GM18505 (cell line): ENCODE results near the gene DLGAP5.

Experiments
- ATAC-seq: cut with Tn5 transposase; IDR thresholded peaks from one replicate; pipeline ENCODE4 v1.9.1; 2021; ENCODE audit not compliant: unreplicated experiment
- POLR2A ChIP-seq: IDR thresholded peaks from 4 replicates; pipeline ENCODE4 v1.6.1; 2011; ENCODE audit warnings: borderline replicate concordance; ENCODE audit not compliant: insufficient read depth, insufficient read length; ENCODE audit errors: extremely low read depth

DLGAP5 gene

DNA sequence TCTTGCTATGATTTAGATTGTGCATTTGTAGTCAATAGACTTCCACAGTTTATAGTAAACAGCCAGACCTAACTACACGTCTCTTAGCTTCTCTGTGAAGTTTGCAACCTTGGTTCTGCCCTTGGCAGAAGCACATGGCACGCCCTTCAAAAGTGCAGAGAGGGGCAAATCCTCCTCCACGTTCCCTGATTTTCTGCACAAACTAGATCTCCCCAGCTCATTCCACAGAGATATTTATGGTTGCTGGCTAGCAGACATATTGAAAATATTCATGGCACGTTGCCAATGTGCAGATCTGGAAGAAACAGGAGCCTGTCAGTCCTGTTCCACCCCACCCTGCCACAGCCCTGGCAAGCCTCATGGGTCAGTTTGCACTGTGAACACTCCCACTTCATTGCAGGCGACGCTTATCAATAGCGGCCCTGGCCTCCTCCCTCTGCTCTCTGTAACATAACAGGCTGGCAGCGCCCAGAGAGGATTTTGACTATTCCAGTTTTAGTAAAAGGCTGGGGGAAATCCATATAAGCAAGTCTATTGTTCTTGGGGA lies 68.9 kb downstream of the DLGAP5 start:
- no peak for ATAC-seq

DNA sequence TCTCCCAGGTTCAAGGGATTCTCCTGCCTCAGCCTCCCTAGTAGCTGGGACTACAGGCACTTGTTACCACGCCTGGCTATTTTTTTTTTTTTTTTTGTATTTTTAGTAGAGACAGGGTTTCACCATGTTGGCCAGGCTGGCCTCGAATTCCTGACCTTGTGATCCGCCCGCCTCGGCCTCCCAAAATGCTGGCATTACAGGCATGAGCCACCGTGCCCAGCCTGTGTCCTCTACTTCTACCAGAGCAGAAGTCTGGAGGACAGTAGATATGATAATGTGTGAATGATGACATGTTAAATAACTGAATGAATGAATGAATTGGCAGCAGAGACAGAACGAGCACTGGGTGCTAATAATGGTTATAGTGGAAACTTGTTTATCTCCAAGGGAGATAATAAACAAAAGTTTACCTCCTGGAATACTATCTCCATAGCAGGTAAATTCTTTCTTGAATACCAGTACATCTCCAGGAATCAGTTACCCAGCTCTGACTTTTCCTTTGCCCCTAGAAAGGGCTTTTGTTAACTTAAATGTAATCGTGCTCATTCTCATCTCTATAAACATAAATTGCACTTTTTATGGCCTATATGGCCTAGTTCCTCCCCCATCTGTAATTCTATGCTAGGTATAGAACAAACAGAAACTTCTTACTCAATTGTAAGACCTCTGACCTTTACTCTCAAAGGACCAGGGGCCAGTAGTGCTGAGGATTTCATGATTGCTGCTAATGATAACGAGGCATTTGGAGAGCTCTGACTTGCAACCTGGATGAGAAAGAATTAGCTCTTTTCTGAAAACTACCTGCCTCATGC lies 69.6 kb downstream of the DLGAP5 start:
- no peak for TF ChIP-seq POLR2A

More for the DNA sequence above, 68.9 kb downstream of the DLGAP5 start:
- TF ChIP-seq POLR2A, result no peak

DNA sequence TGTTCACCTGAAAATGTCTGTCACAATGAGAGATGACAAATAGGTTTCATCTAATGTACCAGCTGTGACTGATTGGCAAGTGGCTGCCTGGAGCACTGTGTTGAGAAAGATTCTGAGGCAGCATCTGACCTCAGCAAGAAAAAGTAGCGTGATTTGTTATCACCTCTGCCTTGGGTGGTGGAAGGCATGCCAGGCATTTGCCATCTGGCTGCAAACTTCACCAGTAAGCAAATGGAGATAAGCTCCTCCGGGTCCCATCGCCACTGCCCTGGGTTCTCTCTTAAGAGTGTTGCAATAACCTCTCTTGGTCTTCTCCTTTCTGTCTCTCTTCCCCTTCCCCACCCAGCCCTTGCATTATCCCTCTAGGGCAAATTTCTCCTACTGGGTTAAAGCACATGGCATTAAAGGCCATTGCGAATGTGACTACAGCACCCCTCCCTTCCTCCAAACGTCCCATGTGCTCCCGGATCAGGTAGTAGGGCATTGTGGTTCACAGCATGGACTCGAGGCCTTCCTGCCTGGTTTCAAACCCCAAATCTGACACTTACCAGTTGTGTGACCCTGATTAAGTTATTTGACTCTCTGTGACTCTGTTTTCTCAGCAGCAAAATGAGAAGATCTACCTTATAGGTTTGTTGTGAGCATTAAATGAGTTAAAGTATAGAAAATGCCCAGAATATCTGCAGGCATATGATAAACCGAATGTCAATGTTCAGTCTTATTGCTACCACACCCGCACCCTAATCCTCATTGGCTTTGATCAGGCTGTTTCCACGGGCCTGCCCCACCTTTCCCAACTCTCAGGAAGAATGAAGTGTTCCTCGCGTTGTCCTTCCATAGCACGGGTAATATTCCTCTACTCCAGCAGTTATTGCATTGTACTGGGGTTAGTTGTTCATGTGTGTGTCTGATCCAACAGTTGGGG lies 70.6 kb downstream of the DLGAP5 start:
- no peak for ATAC-seq

More for the DNA sequence above, 69.6 kb downstream of the DLGAP5 start:
- ATAC-seq, result no peak

DNA sequence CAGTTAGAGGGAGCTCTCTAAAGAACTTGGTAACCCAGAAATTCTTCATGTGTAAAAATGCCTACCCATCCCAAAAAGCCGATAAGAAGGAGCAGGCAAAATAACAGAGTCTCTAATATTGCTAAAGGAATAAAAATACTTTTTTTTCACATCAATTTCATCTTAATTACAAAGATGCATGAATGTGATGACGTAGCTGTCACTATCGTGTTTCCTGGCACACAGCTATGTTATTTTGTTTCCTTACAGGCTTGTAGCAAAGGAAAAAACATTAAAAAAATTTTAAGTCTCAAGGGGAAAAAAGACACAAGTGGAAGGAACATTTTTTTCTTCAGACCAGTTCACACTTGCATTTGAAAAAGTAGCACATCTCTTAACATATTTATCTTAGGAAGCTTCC lies 72.6 kb downstream of the DLGAP5 start:
- ATAC-seq, result no peak
- no peak for TF ChIP-seq POLR2A

More for the DNA sequence above, 70.6 kb downstream of the DLGAP5 start:
- TF ChIP-seq POLR2A, result no peak

DNA sequence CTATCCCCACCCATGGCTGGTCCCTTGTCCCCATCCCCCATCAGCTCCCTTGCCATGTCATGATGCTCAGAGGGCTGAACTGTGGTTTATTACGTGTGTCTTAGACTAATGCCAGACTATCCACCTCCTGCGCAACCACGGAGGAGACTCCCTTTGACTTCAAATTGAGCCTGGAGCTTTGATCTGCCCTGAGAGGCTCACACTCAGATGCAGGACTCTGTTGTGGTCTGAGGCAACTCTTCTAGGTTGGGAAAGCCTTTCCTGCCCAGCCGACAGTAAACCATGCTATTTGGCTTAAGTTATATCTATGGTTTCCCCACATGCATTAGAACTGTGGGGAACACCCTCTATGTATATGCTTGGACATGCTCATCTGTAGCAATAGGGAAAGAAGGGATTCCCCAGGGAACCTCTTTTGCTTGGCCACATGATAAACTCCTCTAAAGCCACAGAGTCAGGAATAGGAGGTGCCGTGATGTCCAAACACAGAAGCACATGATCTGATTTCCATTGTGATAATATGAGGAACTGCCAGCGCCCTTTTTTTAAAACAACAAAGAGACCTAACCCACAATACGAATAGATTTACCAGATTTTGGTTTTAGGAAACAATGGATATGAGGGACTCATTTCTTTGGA lies 73.5 kb downstream of the DLGAP5 start:
- no peak for TF ChIP-seq POLR2A
- no peak for ATAC-seq

DNA sequence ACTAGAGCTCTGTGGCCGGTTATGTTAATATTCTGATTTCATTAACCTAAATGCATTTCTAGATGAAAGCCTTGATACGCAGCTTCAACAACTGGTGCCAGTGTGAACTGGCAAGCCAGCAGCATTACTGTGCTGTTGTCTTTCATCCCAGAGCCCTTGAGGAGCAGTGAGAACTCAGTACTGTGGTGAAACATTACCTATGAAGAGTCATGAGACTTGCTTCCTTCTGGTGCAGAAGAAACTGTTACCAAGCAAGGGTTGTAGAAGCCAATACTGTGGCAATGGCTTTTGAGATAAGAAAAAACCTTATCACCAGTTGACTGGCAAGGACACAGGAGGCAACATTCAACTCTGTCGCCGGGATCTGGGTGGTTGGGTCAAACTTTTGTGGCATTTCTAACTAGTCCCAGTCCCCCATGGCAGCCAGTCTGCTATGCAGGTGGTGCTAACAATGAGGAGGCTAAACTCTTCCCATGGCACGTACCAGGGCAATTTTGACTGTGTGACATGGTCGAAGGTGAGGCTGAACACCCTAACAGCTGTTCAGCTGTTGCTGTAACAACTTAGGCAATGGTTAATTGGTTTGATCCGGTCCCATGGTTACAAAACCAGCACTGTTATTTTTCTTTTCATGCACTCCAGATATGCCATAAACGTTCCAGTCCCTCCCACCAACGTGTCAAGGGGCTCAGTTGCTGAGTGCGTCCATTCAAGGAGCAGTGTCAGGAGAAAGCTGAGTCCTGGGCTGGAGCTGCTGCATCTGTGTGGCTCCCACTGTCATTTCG lies 74.9 kb downstream of the DLGAP5 start:
- TF ChIP-seq POLR2A, result no peak
- ATAC-seq, result no peak

DNA sequence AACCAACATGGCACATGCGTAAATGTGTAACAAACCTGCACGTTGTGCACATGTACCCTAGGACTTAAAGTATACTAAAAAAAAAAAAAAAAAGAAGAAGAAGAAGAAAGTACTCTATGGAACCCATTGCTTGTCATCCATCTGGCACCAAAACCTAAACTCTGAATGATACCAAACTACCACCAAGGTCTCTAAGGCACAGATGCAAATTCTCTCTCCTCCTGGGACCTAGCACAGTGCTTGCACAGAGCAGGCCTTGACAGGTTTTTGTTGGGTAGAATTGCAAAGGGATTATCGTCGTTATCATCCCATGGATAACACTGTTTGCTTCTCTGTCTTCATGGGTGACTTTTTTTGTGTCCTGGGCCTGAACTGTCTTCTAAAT lies 75.5 kb downstream of the DLGAP5 start:
- ATAC-seq, result no peak
- no peak for TF ChIP-seq POLR2A

DNA sequence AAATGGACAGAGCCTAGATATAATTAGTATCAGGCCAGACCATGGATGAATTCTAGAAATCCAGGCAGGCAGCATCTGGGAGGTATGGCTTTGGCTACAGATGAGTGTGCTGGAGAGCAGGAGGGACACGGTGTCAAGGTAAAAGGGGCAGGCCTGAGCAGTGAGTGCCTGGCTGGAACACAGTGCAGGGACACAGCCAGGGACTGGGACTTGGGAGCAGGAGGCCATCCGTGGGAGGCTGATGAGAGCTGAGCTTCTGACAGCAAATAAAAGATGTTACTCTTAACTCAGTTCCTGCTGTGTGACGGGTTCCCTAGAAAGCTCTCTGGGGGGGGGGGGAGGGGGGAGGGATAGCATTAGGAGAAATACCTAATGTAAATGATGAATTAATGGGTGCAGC lies 75.9 kb downstream of the DLGAP5 start:
- no peak for TF ChIP-seq POLR2A
- no peak for ATAC-seq

DNA sequence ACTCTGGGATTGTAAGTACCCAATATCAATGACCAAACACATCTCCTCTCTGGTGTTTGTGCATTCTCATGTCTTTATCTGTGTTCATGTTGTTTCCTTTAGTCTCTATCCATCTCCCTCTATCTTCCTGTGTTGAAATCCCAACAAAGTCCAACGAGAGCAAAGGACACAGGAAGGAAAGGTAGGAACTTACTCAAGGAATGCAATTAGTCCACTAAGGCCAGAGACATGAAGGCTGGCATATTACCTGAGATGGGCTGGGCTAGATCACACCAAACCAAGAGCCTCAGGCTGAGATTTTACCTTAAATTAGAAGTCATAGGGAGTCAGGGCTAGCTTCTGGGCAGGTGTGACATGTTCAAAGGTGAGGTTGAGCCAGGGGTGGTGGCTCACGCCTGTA lies 76.7 kb downstream of the DLGAP5 start:
- no peak for ATAC-seq
- TF ChIP-seq POLR2A, result no peak

DNA sequence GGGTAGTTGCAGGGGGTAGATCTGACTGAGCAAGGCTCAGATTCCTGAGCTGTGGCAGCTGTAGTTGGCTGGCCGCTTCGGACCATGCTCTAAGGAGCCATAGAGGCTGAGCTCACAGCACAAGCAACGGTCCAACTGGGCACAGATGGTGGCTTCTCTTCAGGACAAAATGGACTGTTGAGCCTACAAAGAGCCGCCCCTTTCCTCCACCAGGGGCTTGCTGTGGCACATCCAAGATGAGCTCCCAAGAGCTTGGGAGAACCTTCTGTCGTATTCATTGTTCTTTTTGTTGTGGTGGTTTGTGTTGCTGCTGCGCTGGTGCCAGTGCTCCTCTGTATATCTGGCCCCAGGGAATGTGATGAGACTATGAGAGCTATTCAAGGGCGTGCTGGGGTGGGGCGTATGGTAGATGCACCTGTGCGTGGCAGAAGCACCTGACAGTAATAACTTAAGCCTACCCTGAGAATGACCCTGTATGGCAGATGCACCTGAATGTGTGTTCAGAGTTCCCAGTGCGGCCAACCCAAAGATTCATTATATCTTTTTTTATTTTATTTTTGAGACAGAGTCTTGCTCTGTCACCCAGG lies 80.2 kb downstream of the DLGAP5 start:
- ATAC-seq, result no peak
- TF ChIP-seq POLR2A, result no peak

DNA sequence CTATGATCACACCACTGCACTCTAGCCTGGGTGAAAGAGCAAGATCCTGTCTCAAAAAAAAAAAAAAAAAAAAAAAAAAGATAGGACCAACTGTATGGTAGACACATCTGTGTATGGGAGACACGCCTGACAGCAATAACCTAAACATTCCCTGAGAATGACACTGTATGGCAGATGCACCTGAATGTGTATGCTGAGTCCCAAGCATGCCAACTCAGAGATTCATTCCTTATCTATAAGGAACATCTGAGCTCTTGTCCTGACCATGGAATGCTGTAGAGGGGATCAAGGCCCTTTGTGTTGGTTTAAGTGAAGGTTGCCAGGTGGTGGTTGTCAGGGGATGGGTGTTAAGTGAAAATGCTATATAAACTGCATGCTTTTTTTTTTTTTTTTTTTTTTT lies 81.5 kb downstream of the DLGAP5 start:
- no peak for ATAC-seq

DNA sequence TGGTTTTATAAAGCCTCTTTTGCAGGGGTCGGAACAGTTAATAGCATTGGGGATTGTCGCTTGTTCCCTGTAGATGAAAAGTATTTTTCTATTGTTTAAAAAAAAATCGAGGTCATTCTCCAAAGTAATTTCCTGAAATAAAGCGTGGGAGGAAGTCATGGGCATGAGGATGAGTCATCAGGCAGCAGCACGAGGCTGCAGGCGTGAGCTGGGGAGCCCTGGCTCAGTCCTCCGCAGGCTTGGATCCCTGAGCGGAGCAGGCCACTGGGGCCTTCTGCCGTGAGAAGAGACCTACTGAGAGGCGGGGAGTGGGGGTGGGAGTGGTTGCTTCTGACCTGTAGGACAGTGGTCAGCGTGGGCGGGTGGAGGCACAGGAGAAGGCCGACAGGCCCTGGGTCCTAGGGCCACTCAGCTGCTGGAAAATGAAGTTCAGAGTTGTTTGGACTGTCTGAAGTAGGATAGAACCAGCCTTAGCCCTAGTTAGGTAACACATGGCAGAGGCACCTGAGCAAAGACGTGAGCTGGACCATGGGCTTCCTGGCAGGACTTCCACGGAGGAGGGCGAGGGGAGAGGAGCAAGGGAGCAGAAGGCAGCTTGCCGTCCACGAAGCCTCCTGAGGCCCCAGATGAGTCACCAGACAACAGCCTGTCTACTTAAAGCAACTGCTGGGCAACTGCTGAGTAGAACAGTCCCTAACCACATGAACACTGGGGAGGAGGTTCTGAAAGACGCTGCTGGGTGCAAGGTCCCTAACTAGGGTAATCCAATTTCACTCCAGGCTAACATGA lies 83.4 kb downstream of the DLGAP5 start:
- ATAC-seq, result no peak
- TF ChIP-seq POLR2A, result no peak

More for the DNA sequence above, 81.5 kb downstream of the DLGAP5 start:
- no peak for TF ChIP-seq POLR2A

DNA sequence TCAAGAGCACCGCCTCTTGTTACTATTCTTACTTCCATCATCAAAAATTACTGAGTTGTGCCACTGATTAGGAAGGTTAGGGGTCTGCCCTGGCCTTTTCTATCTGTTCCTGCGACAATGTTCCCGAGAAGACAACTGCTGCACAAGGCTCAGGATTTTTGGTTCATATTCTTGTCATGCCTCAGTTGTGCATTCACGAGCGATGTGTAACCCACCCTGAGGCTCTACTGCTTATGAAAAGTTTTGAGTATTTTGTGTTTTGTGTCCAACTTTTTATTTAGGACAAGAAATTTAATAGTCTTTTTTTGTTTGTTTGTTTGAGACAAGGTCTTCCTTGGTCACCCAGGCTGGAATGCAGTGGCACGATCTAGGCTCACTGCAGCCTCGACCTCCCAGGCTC lies 85.4 kb downstream of the DLGAP5 start:
- no peak for TF ChIP-seq POLR2A
- no peak for ATAC-seq
